ENCODE measurements around the gene SYN1.
"Not testable (repeated sequence)": the region's sequence is repeated elsewhere in the genome, so short reads cannot be mapped to it uniquely, and the experiment has no call there.

SYN1 gene

DNA sequence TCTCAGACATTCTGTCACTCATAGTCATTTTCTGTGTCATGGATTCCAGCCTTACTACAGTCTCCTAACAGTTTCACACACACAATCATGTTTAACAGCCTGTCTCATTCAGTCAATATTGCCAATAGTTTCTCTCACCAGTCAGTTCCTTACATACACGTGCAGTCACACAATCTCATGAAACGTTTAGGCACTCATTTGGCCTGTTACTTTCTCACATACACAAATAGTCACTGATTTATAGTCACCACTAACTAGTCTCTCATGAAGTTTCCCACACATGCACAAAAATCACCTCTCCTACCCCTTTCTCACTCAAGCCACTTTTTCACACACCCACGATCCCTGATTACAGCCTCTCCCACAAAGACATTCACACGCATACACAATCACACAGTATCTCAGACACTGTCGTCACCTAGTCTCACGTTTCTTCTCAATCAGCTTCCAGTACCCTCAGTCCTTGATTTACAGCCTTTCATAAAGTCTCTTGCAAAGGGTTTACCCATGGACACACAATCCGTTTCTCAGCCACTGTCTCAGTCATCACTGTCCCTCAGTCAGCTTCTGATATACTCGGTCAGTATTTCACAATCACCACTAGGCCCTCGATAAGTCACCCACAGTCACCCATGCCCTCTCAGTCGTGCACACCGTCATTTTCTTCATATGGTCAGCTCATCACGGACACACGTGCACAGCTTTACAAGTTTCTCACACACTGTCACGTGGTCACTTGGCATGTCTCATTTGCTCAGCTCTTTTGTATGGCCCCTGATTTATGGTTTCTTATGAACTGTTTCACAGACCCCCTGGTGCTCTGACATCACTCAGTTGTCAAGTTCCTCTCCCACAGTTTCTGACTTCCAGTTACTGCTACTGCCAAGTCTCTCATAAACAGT lies 14.3 kb upstream of the SYN1 start:
- no peak for DNase-seq (ENCODE audit: low read depth)

DNA sequence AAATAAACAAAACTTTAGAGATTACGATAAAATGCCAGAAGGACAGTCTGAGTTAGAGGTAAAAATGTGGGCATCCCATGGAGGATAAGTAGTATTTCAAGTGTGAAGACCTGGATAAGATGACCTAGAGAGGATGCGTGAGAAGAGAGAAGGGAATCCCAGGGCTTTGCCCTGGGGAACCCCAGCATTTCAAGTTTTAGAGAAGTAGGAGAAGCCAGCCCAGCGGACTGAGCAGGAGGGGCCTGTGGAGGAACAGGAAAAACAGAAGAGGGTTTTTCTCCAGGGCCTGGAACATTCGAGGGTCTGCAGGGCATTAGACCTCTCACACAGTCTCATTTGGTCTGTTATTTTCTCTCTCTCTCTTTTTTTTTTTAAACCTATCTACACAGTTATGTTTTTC lies 13.0 kb upstream of the SYN1 start:
- no peak for DNase-seq (ENCODE audit: low read depth)

GRCh38 chrX:47631676-47632075 lies 12.0 kb upstream of the SYN1 start:
- no peak for DNase-seq (ENCODE audit: low read depth)

DNA sequence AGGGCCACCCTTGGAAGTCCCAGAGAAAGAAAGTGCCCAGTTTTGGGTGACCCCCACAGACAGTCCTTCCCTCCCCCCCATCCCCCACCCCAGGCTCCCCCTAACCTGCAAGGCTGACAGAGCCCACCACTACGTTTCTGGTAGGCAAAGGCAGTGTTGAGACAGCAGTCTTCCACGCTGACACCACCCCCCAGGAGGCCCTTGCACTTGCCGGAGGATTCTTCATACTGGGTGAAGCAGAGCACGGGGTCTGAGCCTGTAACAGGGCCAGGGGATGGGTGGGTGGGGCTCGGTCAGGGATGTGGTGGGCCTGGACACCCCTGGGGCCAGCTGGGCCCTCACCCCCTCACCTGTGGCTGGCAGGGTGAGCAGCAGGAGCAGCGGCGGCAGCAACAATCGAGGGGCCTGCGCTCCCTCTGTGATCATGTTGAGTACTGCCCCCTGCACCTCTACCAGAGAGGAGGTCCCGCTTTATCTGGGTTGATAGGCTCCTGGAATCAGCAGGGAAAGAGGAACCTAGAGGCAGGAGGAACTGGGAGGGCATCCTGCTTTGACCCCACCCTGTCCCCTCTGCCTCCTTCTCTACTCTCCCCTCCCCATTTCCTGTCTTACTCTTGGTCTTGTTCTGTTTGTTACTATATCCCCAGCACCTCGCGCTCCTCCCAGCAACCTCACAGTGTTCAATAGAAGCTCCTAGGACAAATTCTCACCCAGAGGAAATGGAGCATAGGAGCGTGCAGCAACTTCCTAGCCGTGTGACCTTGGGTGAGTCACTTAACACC lies 10.0 kb upstream of the SYN1 start, which contains the start of gene CFP:
CFP (minus strand) TSS at position 512 of the 782 bp plus-strand sequence; CDS start at position 426, 86 bp downstream.
- DNase-seq (ENCODE audit: low read depth), result no peak

DNA sequence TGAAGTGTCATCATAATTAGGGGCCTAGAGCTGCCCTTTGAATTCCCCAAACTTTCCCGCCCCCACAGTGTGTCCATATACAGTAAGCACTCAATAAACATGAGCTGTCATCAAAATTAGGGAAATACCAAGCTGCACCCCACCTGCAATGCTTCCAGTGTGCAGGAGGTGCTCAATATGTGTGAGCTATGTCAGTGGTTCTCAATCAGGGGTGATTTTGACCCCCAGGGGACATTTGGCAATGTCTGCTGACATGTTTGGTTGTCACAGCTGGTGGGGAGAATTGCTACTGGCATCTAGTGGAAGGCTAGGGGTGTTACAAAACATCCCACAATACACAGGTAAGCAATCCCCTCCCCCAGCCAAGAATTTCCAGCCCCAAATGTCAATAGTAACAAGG lies 9.3 kb upstream of the SYN1 start:
- no peak for DNase-seq (ENCODE audit: low read depth)

DNA sequence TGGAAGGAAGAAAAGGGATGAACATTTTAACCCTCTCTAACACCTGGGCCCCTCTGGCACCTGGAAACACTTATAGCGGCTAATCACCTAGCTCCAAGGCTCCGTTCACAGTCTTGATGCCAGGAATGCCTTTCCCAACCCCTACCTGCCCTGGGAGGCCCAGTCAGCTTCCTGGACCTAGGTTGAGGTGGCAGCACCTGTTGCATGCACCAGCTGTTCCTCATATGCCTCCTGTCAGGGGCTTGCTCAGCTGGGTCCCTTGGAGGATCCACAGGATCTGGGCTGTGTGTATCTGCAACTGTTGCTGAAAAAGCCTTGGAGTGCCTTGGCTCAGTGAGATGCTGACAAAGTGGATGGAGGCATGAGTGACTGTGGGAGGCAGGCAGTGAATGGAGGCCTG lies 5.7 kb upstream of the SYN1 start:
- no peak for DNase-seq (ENCODE audit: low read depth)

DNA sequence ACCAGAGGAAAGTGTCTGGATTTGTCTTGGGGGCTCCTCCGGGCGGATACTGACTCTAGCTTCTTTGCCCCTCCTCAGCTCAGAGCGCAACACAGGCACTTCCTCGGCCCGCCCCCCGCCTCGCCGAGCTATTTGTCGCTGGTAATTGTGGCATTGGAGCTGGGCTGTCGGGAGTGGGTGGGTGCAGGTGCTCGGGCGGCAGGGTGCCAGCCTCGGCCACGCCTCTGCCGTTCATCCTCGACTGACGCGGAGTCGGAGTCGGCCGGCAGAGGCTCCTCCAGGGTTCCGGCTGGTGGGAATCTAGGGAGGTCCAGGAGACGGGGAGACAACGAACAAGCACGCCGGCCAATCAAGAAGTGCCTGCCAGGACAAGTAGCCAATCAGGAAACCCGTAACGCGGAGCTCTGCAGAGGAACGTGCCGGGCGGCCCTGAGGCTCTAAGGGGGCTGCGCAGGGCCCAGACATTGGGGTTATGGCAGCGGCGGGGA lies 3.9 kb upstream of the SYN1 start:
- DNase-seq (ENCODE audit: low read depth), result no peak

DNA sequence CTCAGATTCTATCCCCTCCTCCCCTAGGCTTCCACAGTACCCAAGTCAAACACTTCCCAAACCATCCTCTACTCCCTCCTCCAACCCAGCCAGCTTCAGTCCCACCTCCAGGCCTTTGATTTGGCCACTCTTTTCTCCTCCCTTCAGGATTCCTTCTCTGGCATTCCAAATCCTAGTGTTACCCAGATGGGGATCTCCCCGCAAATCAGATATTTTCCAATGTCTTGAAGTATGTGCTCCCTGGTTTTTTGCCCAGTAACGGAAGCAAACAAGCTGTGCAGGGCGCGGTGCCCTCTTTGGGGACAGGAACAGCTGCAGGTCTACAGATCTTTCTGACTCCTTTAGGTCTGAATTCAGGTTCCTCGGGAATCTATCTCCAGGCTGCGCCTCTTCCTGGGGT lies 2.2 kb upstream of the SYN1 start:
- no peak for DNase-seq (ENCODE audit: low read depth)

- DNase-seq (ENCODE audit: low read depth), result no peak
Observed at GRCh38 chrX:47620303-47620685, 637 bp upstream of the SYN1 start.

DNA sequence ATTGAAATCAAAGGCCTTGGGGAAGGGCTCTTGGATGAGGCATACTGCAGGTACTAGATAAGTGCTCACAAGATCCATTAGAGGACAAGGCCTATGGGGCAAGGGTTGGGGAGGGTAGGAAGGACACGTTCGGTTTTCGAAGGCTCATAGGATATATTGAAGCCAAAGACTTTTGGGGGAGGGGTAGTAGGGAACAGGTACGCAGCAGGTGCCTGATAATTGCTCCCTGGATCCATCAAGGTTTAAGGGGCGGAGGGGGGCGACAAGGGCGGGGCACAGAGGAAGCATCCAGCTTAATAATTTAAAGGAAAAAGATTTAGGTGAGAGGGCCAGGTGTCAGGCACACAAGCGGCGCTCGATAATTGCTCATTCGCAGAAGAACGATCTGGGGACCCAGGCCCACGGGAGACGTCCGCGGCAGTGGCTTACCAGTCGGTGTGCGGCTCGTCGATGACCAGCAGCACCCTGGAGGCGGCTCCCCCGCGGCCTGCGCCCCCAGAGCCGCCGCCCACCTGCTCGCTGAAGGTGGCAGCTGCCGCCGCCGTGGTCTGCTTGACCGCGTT lies 653 bp downstream of the SYN1 start:
- no peak for DNase-seq (ENCODE audit: low read depth)

DNA sequence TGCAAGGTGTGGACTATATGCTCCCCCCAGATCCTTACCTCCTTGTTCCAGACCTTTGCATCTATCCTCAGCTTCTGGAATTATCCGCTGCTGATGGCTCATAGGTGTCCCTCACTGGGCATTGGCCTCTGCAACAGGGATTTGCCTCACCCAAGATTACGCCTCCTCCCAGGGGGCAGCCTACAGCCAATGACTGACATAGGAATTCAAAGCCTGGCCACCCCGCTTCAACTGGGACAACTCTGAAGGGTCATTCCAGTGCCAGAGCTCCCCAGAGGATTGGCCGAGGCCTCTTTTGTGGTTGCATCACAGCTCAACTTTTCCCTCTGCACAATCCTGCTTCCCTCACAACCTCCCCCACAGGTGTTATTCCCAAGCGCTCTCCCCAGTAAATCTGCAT lies 5.0 kb downstream of the SYN1 start:
- DNase-seq (ENCODE audit: low read depth), result no peak

DNA sequence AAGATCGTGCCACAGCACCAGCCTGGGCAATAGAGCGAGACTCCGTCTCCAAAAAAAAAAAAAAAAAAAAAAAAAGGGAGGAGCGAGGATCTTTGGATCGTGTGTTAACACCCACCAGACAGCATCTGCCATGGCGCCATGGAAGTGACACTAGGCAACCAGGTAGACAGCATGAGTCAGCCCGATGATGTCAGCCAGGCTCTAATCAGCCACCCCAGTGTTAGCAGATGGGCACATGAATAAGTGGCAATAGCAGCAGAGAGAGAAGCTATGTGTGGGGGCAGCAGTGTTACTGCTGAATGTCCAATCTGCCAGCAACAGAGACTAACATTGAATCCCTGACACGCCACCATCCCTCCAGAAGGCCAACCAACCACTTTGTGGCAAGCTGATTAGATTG lies 6.6 kb downstream of the SYN1 start:
- no peak for DNase-seq (ENCODE audit: low read depth)

DNA sequence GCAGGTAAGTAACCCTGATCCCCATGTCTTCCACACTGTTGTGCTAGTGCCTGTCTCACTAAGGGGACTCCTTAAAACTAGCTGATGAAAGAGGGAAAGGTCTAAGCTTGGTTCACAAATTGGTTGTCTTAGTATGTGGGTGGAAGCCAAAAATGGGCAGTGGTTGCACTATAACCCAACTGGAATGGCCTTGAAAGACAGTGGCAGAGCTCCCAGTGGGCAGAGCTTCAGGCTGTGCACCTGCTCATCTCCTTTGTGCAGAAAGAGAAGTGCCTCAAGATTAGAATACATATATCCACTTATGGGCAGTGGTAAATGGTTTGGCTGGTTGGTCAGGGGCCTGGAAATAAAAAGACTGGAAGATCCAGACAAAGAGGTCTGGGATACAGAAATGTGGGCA lies 7.2 kb downstream of the SYN1 start:
- DNase-seq (ENCODE audit: low read depth), result no peak

- DNase-seq (ENCODE audit: low read depth), result no peak
Observed at GRCh38 chrX:47611926-47612325, 7.7 kb downstream of the SYN1 start.

DNA sequence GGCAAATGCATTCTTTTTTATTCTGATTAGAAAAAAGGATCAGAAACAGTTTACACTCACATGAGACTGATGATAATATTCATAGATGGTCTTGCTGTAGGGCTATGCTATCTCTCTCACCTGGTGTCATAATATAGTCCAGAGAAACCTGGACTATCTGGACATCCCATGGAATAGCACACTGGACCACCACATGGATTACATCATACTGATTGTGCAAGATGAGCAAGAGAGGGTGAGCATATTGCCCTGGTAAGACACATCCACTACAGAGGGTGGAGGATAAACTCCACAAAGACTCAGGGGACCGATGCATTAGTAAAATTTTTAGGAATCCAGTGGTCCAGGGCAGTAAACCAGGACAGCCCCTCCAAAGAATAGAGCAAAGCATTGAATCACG lies 8.2 kb downstream of the SYN1 start:
- DNase-seq (ENCODE audit: low read depth), result no peak

DNA sequence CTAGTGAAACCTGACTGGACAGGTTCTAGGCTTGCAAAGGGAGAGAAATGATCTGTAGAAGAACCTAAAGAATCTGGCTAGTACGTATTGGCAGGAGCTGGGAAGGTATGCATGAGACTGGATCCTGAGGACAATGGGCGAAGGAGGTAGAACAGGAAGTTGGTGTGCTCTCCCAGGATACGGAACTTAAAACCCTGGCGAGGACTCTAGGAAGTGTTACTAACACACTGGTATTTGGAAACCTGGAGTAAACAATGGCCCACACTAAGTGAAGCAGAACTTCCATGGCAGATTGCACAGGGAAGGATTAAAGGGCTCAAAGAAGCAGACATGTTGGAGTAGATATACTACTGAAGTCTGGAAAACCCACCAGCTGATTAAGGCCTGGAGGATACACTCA lies 9.1 kb downstream of the SYN1 start:
- no peak for DNase-seq (ENCODE audit: low read depth)

- DNase-seq (ENCODE audit: low read depth), result no peak
Observed at GRCh38 chrX:47608130-47608810, 11.4 kb downstream of the SYN1 start.

DNA sequence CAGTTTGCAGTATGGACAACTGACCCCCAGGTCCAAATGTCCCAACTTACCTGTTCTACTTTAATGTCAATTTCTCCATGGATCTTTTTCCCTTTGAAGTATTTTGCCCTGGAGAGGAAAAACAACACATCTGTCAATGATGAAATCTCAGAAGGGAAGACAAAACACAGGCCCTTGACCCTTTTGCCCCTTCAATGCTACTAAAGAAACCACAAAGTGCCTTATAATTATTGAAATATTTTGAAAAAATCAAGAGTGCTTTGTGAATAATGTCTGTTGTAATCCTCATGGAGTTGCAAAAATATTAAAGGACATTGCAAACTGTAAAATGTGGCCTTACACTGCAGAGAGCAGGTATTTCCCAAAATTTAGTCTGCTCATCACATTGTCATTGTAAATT lies 12.6 kb downstream of the SYN1 start:
- no peak for DNase-seq (ENCODE audit: low read depth)

DNA sequence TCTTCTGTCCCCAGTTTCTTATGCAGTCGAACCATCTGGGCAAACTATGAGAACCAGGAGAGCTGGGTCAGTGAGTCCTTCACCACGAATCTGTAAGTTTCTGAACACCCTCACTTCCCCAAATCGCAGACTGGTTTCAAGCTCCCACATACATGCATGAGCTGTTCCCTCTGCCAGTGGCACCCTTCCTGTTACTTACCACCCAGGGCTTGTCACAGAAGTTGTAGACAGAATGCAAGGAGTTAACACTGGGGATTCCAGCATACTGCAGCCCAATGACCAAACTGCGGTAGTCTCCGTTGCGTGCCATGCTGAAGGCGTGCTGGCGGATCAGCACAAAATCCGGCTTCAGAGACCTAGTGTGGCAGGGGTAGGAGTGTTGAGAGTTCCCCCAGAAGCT lies 14.6 kb downstream of the SYN1 start:
- no peak for DNase-seq (ENCODE audit: low read depth)

DNA sequence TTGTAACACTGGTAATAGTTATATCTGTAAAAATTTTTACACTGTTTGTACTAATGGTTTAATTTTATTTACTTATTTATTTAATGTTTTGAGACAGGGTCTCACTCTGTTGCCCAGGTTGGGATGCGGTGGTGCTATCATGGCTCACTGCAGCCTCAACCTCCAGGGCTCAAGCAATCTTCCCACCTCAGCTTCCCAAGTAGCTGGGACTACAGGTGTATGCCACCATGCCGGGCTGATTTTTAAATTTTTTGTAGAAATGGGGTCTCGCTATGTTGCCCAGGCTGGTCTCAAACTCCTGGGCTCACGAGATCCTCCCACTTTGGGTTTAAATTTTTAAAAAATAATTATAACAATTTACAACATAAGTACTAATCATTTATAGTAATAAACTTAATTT lies 16.5 kb downstream of the SYN1 start:
- DNase-seq (ENCODE audit: low read depth), result not testable (repeated sequence)

GRCh38 chrX:47597222-47597621 lies 22.4 kb downstream of the SYN1 start:
- no peak for DNase-seq (ENCODE audit: low read depth)

- no peak for DNase-seq (ENCODE audit: low read depth)
Observed at GRCh38 chrX:47596256-47596655, 23.4 kb downstream of the SYN1 start.
